T-helper 2 cell (primary cell): Measurements from ENCODE around the gene ST6GALNAC3.
"Not testable (repeated sequence)": the region's sequence is repeated elsewhere in the genome, so short reads cannot be mapped to it uniquely, and the experiment has no call there.

Source experiments
- DNase-seq, 5 experiments: peaks; one replicate each; pipeline versions ENCODE4 v3.0.0 to v3.0.0-alpha.2; 2012 to 2022

ST6GALNAC3 gene

GRCh38 chr1:76202670-76203069 lies 128.1 kb downstream of the ST6GALNAC3 start:
- no peak for DNase-seq

- no peak for DNase-seq
Observed at GRCh38 chr1:76203127-76203526, 128.6 kb downstream of the ST6GALNAC3 start.

GRCh38 chr1:76209238-76209637 lies 134.7 kb downstream of the ST6GALNAC3 start:
- no peak for DNase-seq

- no peak for DNase-seq
Observed at GRCh38 chr1:76209648-76210047, 135.1 kb downstream of the ST6GALNAC3 start.

GRCh38 chr1:76210160-76210559 lies 135.6 kb downstream of the ST6GALNAC3 start:
- no peak for DNase-seq

- DNase-seq = no peak
Observed at GRCh38 chr1:76218888-76219287, 144.3 kb downstream of the ST6GALNAC3 start.

GRCh38 chr1:76219366-76219818 lies 144.8 kb downstream of the ST6GALNAC3 start:
- DNase-seq = no peak

GRCh38 chr1:76224752-76225151 lies 150.2 kb downstream of the ST6GALNAC3 start:
- no peak for DNase-seq

- DNase-seq = no peak
Observed at GRCh38 chr1:76225526-76225925, 151.0 kb downstream of the ST6GALNAC3 start.

- DNase-seq = no peak
Observed at GRCh38 chr1:76227621-76228020, 153.1 kb downstream of the ST6GALNAC3 start.

GRCh38 chr1:76229279-76230005 lies 154.9 kb downstream of the ST6GALNAC3 start:
- no peak for DNase-seq

- DNase-seq = no peak
Observed at GRCh38 chr1:76230842-76231281, 156.3 kb downstream of the ST6GALNAC3 start.

GRCh38 chr1:76231320-76231719 lies 156.8 kb downstream of the ST6GALNAC3 start:
- DNase-seq = no peak

GRCh38 chr1:76232666-76233065 lies 158.1 kb downstream of the ST6GALNAC3 start:
- no peak for DNase-seq

GRCh38 chr1:76234061-76234460 lies 159.5 kb downstream of the ST6GALNAC3 start:
- DNase-seq = no peak

- no peak for DNase-seq
Observed at GRCh38 chr1:76237211-76237610, 162.7 kb downstream of the ST6GALNAC3 start.

GRCh38 chr1:76238094-76238628 lies 163.6 kb downstream of the ST6GALNAC3 start:
- no peak for DNase-seq

- DNase-seq = no peak
Observed at GRCh38 chr1:76239470-76239918, 164.9 kb downstream of the ST6GALNAC3 start.

GRCh38 chr1:76240316-76240715 lies 165.8 kb downstream of the ST6GALNAC3 start:
- DNase-seq = no peak

- DNase-seq = not testable (repeated sequence)
Observed at GRCh38 chr1:76242587-76242986, 168.0 kb downstream of the ST6GALNAC3 start.

GRCh38 chr1:76247261-76247852 lies 172.8 kb downstream of the ST6GALNAC3 start:
- DNase-seq = no peak

- DNase-seq = no peak
Observed at GRCh38 chr1:76250271-76250670, 175.7 kb downstream of the ST6GALNAC3 start.

- no peak for DNase-seq
Observed at GRCh38 chr1:76252431-76252830, 177.9 kb downstream of the ST6GALNAC3 start.
